HCT116 (cell line): ENCODE measurements around the gene CRISP2. TPM values are rescaled to one million over a fixed set of nuclear protein-coding genes. Genes with fewer than 3 reads are reported as not detected.
"Not testable (repeated sequence)": the region's sequence is repeated elsewhere in the genome, so short reads cannot be mapped to it uniquely, and the experiment has no call there.

Experiments used
- ATAC-seq: fragments of 200-7000 bp; cut with Tn5 transposase; 2 replicates; pipeline ENCODE4 v1.9.1; 2020; ENCODE audit warnings: mild to moderate bottlenecking, moderate library complexity
- BruUV-seq: library from RNA; stranded (reverse); fragments of 400-500 nt; replicated peaks from 2 replicates; lab custom pipeline; 2021; lab: Mats Ljungman, UMichigan
- CTCF ChIA-PET: fragments of 300-600 bp; sonication (Branson Sonifier 250); formaldehyde crosslinking; loops from one replicate; lab custom pipeline; 2021; ENCODE audit warnings: antibody characterized with exemption; lab: Charles Lee
- POLR2A ChIA-PET: fragments of 300-600, 350-600 bp; sonication (Branson Sonifier 250); formaldehyde crosslinking; loops from one replicate; lab custom pipeline; 2021; ENCODE audit warnings: antibody characterized with exemption; lab: Charles Lee
- RAD21 ChIA-PET, 2 experiments: fragments of 300-600 bp; sonication (Branson Sonifier 250); formaldehyde crosslinking; loops; one replicate each; lab custom pipeline; 2023; ENCODE audit warnings: low total read pairs in 2 of 2; ENCODE audit not compliant: uncharacterized antibody in 2 of 2, unreplicated experiment in 2 of 2, low non-redundant PET in 1 of 2; lab: Charles Lee
- DNase-seq: peaks from one replicate; pipeline ENCODE4 v3.0.0-alpha.2; 2010; ENCODE audit warnings: low read depth, low spot score
- H2AFZ ChIP-seq: fragments of 200-600 bp; shearing (Covaris generic), sonication (generic); 2 replicates; pipeline ENCODE4 v1.6.1; 2017; ENCODE audit warnings: low read depth, mixed run types, mixed read lengths, antibody characterized with exemption, low read length; ENCODE audit not compliant: poor library complexity, severe bottlenecking
- H3K27ac ChIP-seq: 2 replicates; pipeline ENCODE4 v1.5.1; 2012; ENCODE audit warnings: low read depth, low read length
- H3K27me3 ChIP-seq: fragments of 200-600 bp; sonication (generic); 2 replicates; pipeline ENCODE4 v1.6.1; 2016; ENCODE audit warnings: mixed run types, low read length, mixed read lengths; ENCODE audit not compliant: insufficient read depth
- H3K36me3 ChIP-seq, 2 experiments: fragments of 200-500 bp in 1 of 2; fragments of 200-600 bp in 1 of 2; sonication (Bioruptor generic) in 1 of 2; sonication (generic) in 1 of 2; 2 replicates each; pipeline versions ENCODE4 v1.5.1 to v1.6.1; 2014 to 2016; ENCODE audit warnings: low read length in 2 of 2, inconsistent platforms in 1 of 2, mixed read lengths in 1 of 2, mixed run types in 1 of 2; ENCODE audit not compliant: insufficient read depth in 2 of 2, control insufficient read depth in 1 of 2
- H3K4me1 ChIP-seq, 2 experiments: fragments of 200-600 bp in 1 of 2; sonication (generic) in 1 of 2; 2 replicates each; pipeline versions ENCODE4 v1.5.1 to v1.6.1; 2012 to 2017; ENCODE audit warnings: low read length in 2 of 2, inconsistent platforms in 1 of 2, mild to moderate bottlenecking in 1 of 2, mixed read lengths in 1 of 2, mixed run types in 1 of 2, moderate library complexity in 1 of 2; ENCODE audit not compliant: insufficient read depth in 2 of 2, control insufficient read depth in 1 of 2
- H3K4me2 ChIP-seq: fragments of 200-600 bp; sonication (generic); 2 replicates; pipeline ENCODE4 v1.6.1; 2017; ENCODE audit warnings: mixed run types, low read length, mixed read lengths
- H3K4me3 ChIP-seq, 2 experiments: fragments of 200-600 bp in 1 of 2; sonication (generic) in 1 of 2; replicated peaks in 1 of 2; 2 replicates each; pipeline ENCODE4 v1.5.1; 2011 to 2016; ENCODE audit warnings: low read length in 2 of 2, control low read depth in 1 of 2, low read depth in 1 of 2, mild to moderate bottlenecking in 1 of 2, mixed read lengths in 1 of 2, mixed run types in 1 of 2
- H3K79me2 ChIP-seq: fragments of 200-600 bp; sonication (generic); 2 replicates; pipeline ENCODE4 v1.6.1; 2017; ENCODE audit warnings: mild to moderate bottlenecking, mixed run types, low read length, moderate library complexity, mixed read lengths; ENCODE audit not compliant: insufficient read depth
- H3K9ac ChIP-seq: fragments of 200-600 bp; sonication (generic); 2 replicates; pipeline ENCODE4 v1.6.1; 2016; ENCODE audit warnings: low read length, mixed read lengths
- H3K9me2 ChIP-seq: fragments of 200-600 bp; sonication (generic), shearing (Covaris generic); 2 replicates; pipeline ENCODE4 v1.6.1; 2017; ENCODE audit warnings: mixed run types, mild to moderate bottlenecking, moderate library complexity; ENCODE audit not compliant: insufficient read depth
- H3K9me3 ChIP-seq, 2 experiments: fragments of 200-500 bp in 1 of 2; fragments of 200-600 bp in 1 of 2; sonication (Bioruptor generic) in 1 of 2; sonication (generic) in 1 of 2; 2 replicates each; pipeline ENCODE4 v1.6.1; 2014 to 2017; ENCODE audit warnings: low read length in 2 of 2, mixed read lengths in 2 of 2, inconsistent platforms in 1 of 2, low read depth in 1 of 2, mild to moderate bottlenecking in 1 of 2, mixed run types in 1 of 2, moderate library complexity in 1 of 2; ENCODE audit not compliant: control insufficient read depth in 1 of 2, insufficient read depth in 1 of 2
- H4K20me1 ChIP-seq: fragments of 200-600 bp; sonication (generic), shearing (Covaris generic); 2 replicates; pipeline ENCODE4 v1.6.1; 2017; ENCODE audit warnings: mixed run types, mild to moderate bottlenecking, moderate library complexity; ENCODE audit not compliant: insufficient read depth
- CEBPB ChIP-seq: IDR thresholded peaks from 2 replicates; pipeline ENCODE4 v1.6.1; 2012; ENCODE audit warnings: low read depth
- EGR1 ChIP-seq: IDR thresholded peaks from 2 replicates; pipeline ENCODE4 v1.6.1; 2012; ENCODE audit warnings: low read depth
- ELF1 ChIP-seq: IDR thresholded peaks from 2 replicates; pipeline ENCODE4 v1.6.1; 2012; ENCODE audit warnings: low read depth, borderline replicate concordance
- EZH2 ChIP-seq: fragments of 200-600 bp; sonication (generic); IDR thresholded peaks from 2 replicates; pipeline ENCODE4 v1.6.1; 2017; ENCODE audit warnings: antibody characterized with exemption, mixed run types
- FOSL1 ChIP-seq: IDR thresholded peaks from 2 replicates; pipeline ENCODE4 v1.6.1; 2012; ENCODE audit warnings: low read depth
- JUND ChIP-seq: IDR thresholded peaks from 2 replicates; pipeline ENCODE4 v1.6.1; 2012
- MAX ChIP-seq: IDR thresholded peaks from 2 replicates; pipeline ENCODE4 v1.6.1; 2012
- POLR2A ChIP-seq: IDR thresholded peaks from 2 replicates; pipeline ENCODE4 v1.7.0; 2011; ENCODE audit warnings: borderline replicate concordance; ENCODE audit not compliant: insufficient read depth, insufficient read length; ENCODE audit errors: extremely low read depth
- POLR2AphosphoS5 ChIP-seq: IDR thresholded peaks from 2 replicates; pipeline ENCODE4 v1.6.1; 2011; ENCODE audit warnings: mild to moderate bottlenecking, low read depth, low read length, moderate library complexity
- REST ChIP-seq: IDR thresholded peaks from 2 replicates; pipeline ENCODE4 v1.6.1; 2012; ENCODE audit warnings: low read depth
- SIN3A ChIP-seq: IDR thresholded peaks from 2 replicates; pipeline ENCODE4 v1.6.1; 2012; ENCODE audit warnings: low read depth
- SP1 ChIP-seq: IDR thresholded peaks from 2 replicates; pipeline ENCODE4 v1.6.1; 2012; ENCODE audit warnings: low read depth
- SRF ChIP-seq: IDR thresholded peaks from 2 replicates; pipeline ENCODE4 v1.6.1; 2012; ENCODE audit warnings: low read depth
- ZFX ChIP-seq: fragments of 450-650 bp; IDR thresholded peaks from 2 replicates; pipeline ENCODE4 v1.6.1; 2017
- intact Hi-C: fragments of 100-400 bp; cut with micrococcal nuclease; formaldehyde crosslinking; loops from 2 replicates; pipeline ENCODE4 v1.10.0; 2022
- total RNA-seq: library from RNA; stranded (reverse); gene quantifications from one replicate; pipeline ENCODE4 v1.2.1, GENCODE V29; 2021; ENCODE audit not compliant: unreplicated experiment
- TF ChIP-seq, protein P1 (sequence below), 3 experiments: fragments of 200-600 bp in 1 of 3; sonication (generic) in 1 of 3; IDR thresholded peaks in 2 of 3; conservative IDR thresholded peaks in 1 of 3; 2 replicates each; pipeline ENCODE4 v1.5.1; 2012 to 2017; ENCODE audit warnings: low read depth in 2 of 3, low read length in 2 of 3, antibody characterized with exemption in 1 of 3, borderline replicate concordance in 1 of 3, control low read depth in 1 of 3, mild to moderate bottlenecking in 1 of 3, mixed read lengths in 1 of 3, mixed run types in 1 of 3, moderate library complexity in 1 of 3; ENCODE audit not compliant: insufficient read depth in 1 of 3

The CRISP2 gene
- total RNA-seq, 1 experiment from 2014 or later = not detected

- ChIA-PET CTCF (no interaction called here), POLR2A (no interaction called here), RAD21 (no interaction called here)
- H3K4me3 ChIP-seq = no peak overlapping the region
- H3K4me2 ChIP-seq = no peak overlapping the region
- H3K27ac ChIP-seq = no peak overlapping the region
- H3K9me2 ChIP-seq = no peaks in the 10 kb centered on the region
- no peak overlapping the region for H2AFZ ChIP-seq
- no peaks in the 10 kb centered on the region for H4K20me1 ChIP-seq
- no peaks in the 10 kb centered on the region for H3K79me2 ChIP-seq
- H3K9me3 ChIP-seq = no peaks in the 10 kb centered on the region
- no peaks in the 10 kb centered on the region for H3K4me1 ChIP-seq
- ATAC-seq = no peak
- no peak for TF ChIP-seq MAX
- no peak for TF ChIP-seq POLR2A
- TF ChIP-seq SIN3A = no peak
- no peak for TF ChIP-seq SP1
- TF ChIP-seq REST = no peak
- no peak for TF ChIP-seq EGR1
- no peak for TF ChIP-seq FOSL1
- no peak for TF ChIP-seq CEBPB
- no peak for TF ChIP-seq ZFX
- TF ChIP-seq ELF1 = no peak
- TF ChIP-seq, protein P1, sequence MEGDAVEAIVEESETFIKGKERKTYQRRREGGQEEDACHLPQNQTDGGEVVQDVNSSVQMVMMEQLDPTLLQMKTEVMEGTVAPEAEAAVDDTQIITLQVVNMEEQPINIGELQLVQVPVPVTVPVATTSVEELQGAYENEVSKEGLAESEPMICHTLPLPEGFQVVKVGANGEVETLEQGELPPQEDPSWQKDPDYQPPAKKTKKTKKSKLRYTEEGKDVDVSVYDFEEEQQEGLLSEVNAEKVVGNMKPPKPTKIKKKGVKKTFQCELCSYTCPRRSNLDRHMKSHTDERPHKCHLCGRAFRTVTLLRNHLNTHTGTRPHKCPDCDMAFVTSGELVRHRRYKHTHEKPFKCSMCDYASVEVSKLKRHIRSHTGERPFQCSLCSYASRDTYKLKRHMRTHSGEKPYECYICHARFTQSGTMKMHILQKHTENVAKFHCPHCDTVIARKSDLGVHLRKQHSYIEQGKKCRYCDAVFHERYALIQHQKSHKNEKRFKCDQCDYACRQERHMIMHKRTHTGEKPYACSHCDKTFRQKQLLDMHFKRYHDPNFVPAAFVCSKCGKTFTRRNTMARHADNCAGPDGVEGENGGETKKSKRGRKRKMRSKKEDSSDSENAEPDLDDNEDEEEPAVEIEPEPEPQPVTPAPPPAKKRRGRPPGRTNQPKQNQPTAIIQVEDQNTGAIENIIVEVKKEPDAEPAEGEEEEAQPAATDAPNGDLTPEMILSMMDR (IDR thresholded peaks at IDR 0.05 in 2 of 3, conservative IDR thresholded peaks at IDR 0.05 in 1 of 3; ENCODE audit: borderline replicate concordance in 1 of 3, insufficient read depth in 1 of 3, low read depth in 2 of 3, low read length in 2 of 3) = no peak
- no peak for TF ChIP-seq POLR2AphosphoS5
- no peak for TF ChIP-seq EZH2
- no peak for TF ChIP-seq SRF
- no peak for TF ChIP-seq JUND
- intact Hi-C loops = no loop called here
- DNase-seq = no peak
- H3K36me3 ChIP-seq = no peaks in the 10 kb centered on the region
- BruUV-seq = no TSS peak
- no peak overlapping the region for H3K9ac ChIP-seq
- H3K27me3 ChIP-seq = no peaks in the 10 kb centered on the region
Observed at GRCh38 chr6:49664817-49665216, 48.5 kb downstream of the CRISP2 start.

DNA sequence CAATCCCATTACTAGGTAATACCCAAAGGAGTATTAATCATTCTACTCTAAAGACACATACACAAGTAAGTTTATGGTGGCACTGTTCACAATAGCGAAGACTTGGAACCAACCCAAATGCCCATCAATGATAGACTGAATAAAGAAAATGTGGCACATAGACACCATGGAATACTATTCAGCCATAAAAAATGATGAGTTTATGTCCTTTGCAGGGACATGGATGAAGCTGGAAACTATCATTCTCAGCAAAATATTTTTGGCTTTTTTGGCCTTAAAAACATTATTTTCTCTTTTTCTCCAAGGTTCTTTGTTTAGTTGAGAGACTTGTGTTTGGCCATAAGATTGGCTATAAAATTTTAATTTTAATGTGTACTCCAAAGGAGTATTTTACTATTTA is 49.3 kb downstream of the CRISP2 start:
- H3K27ac ChIP-seq, POLR2A ChIA-PET, H3K9me3 ChIP-seq, H4K20me1 ChIP-seq, ATAC-seq, H3K79me2 ChIP-seq, H3K9me2 ChIP-seq, RAD21 ChIA-PET, CTCF ChIA-PET, DNase-seq, H3K4me1 ChIP-seq, H3K27me3 ChIP-seq, H3K9ac ChIP-seq, H3K36me3 ChIP-seq, H3K4me3 ChIP-seq, BruUV-seq, intact Hi-C loops, H2AFZ ChIP-seq, H3K4me2 ChIP-seq: not testable (repeated sequence)
